Esophagus muscularis mucosa (tissue), 4 donors: ENCODE measurements around the gene LGALS4.
"Not testable (repeated sequence)": the region's sequence is repeated elsewhere in the genome, so short reads cannot be mapped to it uniquely, and the experiment has no call there.

Experiments used
- EP300 ChIP-seq: sonication (generic); formaldehyde crosslinking; IDR thresholded peaks from one replicate; pipeline ENCODE4 v1.6.1; 2017; ENCODE audit warnings: antibody characterized with exemption
- POLR2A ChIP-seq: fragments of 450-650 bp; IDR thresholded peaks from one replicate; pipeline ENCODE4 v1.6.1; 2017; ENCODE audit warnings: antibody characterized with exemption, moderate library complexity, mild to moderate bottlenecking, low read depth
- POLR2AphosphoS5 ChIP-seq, 2 donors: sonication (generic); formaldehyde crosslinking; IDR thresholded peaks; one replicate each; pipeline ENCODE4 v1.6.1; 2017; ENCODE audit warnings: antibody characterized with exemption in 2 of 2
- TF ChIP-seq, protein P1 (sequence below), 3 experiments: fragments of 200-600 bp in 2 of 3; fragments of 450-650 bp in 1 of 3; sonication (generic) in 2 of 3; IDR thresholded peaks; one replicate each; pipeline ENCODE4 v1.5.1; 2017 to 2019; ENCODE audit warnings: antibody characterized with exemption in 3 of 3, mild to moderate bottlenecking in 2 of 3, moderate library complexity in 1 of 3

DNA sequence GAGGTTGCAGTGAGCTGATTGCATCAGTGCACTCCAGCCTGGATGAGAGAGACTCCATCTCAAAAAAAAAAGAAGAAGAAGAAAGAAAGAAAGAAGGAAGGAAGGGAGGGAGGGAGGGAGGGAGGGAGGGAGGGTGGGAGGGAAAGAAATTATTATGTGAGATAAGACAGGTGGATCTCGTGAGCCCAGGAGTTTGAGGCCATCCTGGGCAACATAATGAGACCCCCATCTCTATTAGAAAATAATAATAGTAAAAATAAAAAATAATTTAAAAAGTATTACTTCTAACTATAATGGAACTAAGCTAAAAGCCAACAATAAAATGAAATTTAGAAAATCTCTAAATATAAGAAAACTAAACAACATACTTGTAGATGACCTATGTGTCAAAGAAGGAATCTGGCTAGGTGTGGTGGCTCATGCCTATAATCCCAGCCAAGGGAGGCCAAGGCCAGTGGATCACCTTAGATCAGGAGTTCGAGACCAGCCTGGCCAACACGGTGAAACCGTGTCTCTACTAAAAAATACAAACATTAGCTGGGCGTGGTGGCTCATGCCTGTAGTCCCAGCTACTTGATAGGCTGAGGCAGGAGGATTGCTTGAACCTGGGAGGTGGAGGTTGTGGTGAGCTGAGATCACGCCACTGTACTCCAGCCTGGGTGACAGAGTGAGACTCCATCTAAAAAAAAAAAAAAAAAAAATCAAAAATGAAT, 51.8 kb downstream of the LGALS4 start:
- TF ChIP-seq, protein P1, sequence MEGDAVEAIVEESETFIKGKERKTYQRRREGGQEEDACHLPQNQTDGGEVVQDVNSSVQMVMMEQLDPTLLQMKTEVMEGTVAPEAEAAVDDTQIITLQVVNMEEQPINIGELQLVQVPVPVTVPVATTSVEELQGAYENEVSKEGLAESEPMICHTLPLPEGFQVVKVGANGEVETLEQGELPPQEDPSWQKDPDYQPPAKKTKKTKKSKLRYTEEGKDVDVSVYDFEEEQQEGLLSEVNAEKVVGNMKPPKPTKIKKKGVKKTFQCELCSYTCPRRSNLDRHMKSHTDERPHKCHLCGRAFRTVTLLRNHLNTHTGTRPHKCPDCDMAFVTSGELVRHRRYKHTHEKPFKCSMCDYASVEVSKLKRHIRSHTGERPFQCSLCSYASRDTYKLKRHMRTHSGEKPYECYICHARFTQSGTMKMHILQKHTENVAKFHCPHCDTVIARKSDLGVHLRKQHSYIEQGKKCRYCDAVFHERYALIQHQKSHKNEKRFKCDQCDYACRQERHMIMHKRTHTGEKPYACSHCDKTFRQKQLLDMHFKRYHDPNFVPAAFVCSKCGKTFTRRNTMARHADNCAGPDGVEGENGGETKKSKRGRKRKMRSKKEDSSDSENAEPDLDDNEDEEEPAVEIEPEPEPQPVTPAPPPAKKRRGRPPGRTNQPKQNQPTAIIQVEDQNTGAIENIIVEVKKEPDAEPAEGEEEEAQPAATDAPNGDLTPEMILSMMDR (IDR thresholded peaks at IDR 0.05): not testable (repeated sequence)
- TF ChIP-seq POLR2A; EP300; POLR2AphosphoS5 (IDR thresholded peaks at IDR 0.05): not testable (repeated sequence)
